ENCODE measurements around the gene ATP11B.

- TF ChIP-seq CTCF (IDR thresholded peaks at IDR 0.05) (no peak), EP300 (IDR thresholded peaks at IDR 0.05) (no peak), POLR2A (IDR thresholded peaks at IDR 0.05; ENCODE audit: low read depth) (no peak), POLR2AphosphoS5 (IDR thresholded peaks at IDR 0.05) (no peak)
Measured at GRCh38 chr3:182848906-182849305, 55.6 kb downstream of the ATP11B start.

Data from esophagus muscularis mucosa (tissue), 4 donors.